GM19035 (cell line): ENCODE results near the gene SLC30A9.

ENCODE experiments used
- ATAC-seq: cut with Tn5 transposase; IDR thresholded peaks from one replicate; pipeline ENCODE4 v1.9.1; 2021; ENCODE audit not compliant: unreplicated experiment

SLC30A9 gene

GRCh38 chr4:41998019-41998418 lies 7.7 kb downstream of the SLC30A9 start:
- ATAC-seq = no peak

- ATAC-seq = no peak
These were observed 9.0 kb downstream of the SLC30A9 start for GRCh38 chr4:41999321-41999720.

- no peak for ATAC-seq
These were observed 17.9 kb downstream of the SLC30A9 start for GRCh38 chr4:42008011-42008786.

- ATAC-seq = no peak
These were observed 25.1 kb downstream of the SLC30A9 start for GRCh38 chr4:42015438-42015837.

GRCh38 chr4:42018451-42018850 lies 28.1 kb downstream of the SLC30A9 start:
- no peak for ATAC-seq

- no peak for ATAC-seq
These were observed 58.1 kb downstream of the SLC30A9 start for GRCh38 chr4:42048394-42048793.

- ATAC-seq = no peak
These were observed 60.4 kb downstream of the SLC30A9 start for GRCh38 chr4:42050516-42051249.

GRCh38 chr4:42066402-42066801 lies 76.1 kb downstream of the SLC30A9 start:
- ATAC-seq = no peak

- ATAC-seq = no peak
These were observed 76.9 kb downstream of the SLC30A9 start for GRCh38 chr4:42067264-42067663.

GRCh38 chr4:42070463-42070862 lies 80.1 kb downstream of the SLC30A9 start:
- no peak for ATAC-seq

GRCh38 chr4:42074294-42074693 lies 84.0 kb downstream of the SLC30A9 start:
- no peak for ATAC-seq

- peak; percentile 87 for ATAC-seq
These were observed 88.0 kb downstream of the SLC30A9 start for GRCh38 chr4:42078184-42078801.

- no peak for ATAC-seq
These were observed 90.0 kb downstream of the SLC30A9 start for GRCh38 chr4:42080306-42080705.

- ATAC-seq = no peak
These were observed 93.5 kb downstream of the SLC30A9 start for GRCh38 chr4:42083816-42084215.

GRCh38 chr4:42088386-42088785 lies 98.1 kb downstream of the SLC30A9 start:
- no peak for ATAC-seq

- no peak for ATAC-seq
These were observed 111.2 kb downstream of the SLC30A9 start for GRCh38 chr4:42101446-42101975.

GRCh38 chr4:42104521-42104920 lies 114.2 kb downstream of the SLC30A9 start:
- ATAC-seq = no peak

- no peak for ATAC-seq
These were observed 122.5 kb downstream of the SLC30A9 start for GRCh38 chr4:42112846-42113245.

- no peak for ATAC-seq
These were observed 129.6 kb downstream of the SLC30A9 start for GRCh38 chr4:42119886-42120285.

- no peak for ATAC-seq
These were observed 131.9 kb downstream of the SLC30A9 start for GRCh38 chr4:42122237-42122636.

- no peak for ATAC-seq
These were observed 132.8 kb downstream of the SLC30A9 start for GRCh38 chr4:42123071-42123644.
